ENCODE data around the gene SLC9C1.

SLC9C1 gene

GRCh38 chr3:112136959-112137693, 156.9 kb downstream of the SLC9C1 start:
- TF ChIP-seq CTCF (IDR thresholded peaks at IDR 0.05; ENCODE audit: low read depth, low read length), result peak; percentile 23
- H3K4me3 ChIP-seq (ENCODE audit: low read depth, low read length), result no peak overlapping the region

- TF ChIP-seq CTCF (IDR thresholded peaks at IDR 0.05; ENCODE audit: low read depth, low read length), result no peak
- H3K4me3 ChIP-seq (ENCODE audit: low read depth, low read length), result no peak overlapping the region
Measured at GRCh38 chr3:112136046-112136445, 158.0 kb downstream of the SLC9C1 start.

- H3K4me3 ChIP-seq (ENCODE audit: low read depth, low read length), result no peak overlapping the region
- TF ChIP-seq CTCF (IDR thresholded peaks at IDR 0.05; ENCODE audit: low read depth, low read length), result no peak
Measured at GRCh38 chr3:112134335-112135124, 159.5 kb downstream of the SLC9C1 start.

- TF ChIP-seq CTCF (IDR thresholded peaks at IDR 0.05; ENCODE audit: low read depth, low read length), result no peak
- H3K4me3 ChIP-seq (ENCODE audit: low read depth, low read length), result no peak overlapping the region
Measured at GRCh38 chr3:112133626-112134334, 160.2 kb downstream of the SLC9C1 start.

GRCh38 chr3:112132975-112133448, 161.0 kb downstream of the SLC9C1 start, which contains the start of gene GCSAM:
Gene GCSAM (minus strand): TSS chr3:112133248. CDS start chr3:112133120, 128 bp downstream.
- TF ChIP-seq CTCF (IDR thresholded peaks at IDR 0.05; ENCODE audit: low read depth, low read length), result no peak
- no peak within 1 kb of the TSS for H3K4me3 ChIP-seq (ENCODE audit: low read depth, low read length)

GRCh38 chr3:112132554-112132953, 161.5 kb downstream of the SLC9C1 start:
- no peak for TF ChIP-seq CTCF (IDR thresholded peaks at IDR 0.05; ENCODE audit: low read depth, low read length)
- H3K4me3 ChIP-seq (ENCODE audit: low read depth, low read length), result no peak overlapping the region

Measured in WI38 (cell line).